ENCODE data around the gene TENM3. TPM values are rescaled to one million over a fixed set of nuclear protein-coding genes. Genes with fewer than 3 reads are reported as not detected.

Gene TENM3
- total RNA-seq, 4 donors from 2014 or later: 3.4 to 9.8 (median 6.9) TPM

- Histone ChIP-seq H3K4me3 (no peak overlapping the region), H3K36me3 (no peaks in the 10 kb centered on the region), H3K4me1 (no peaks in the 10 kb centered on the region), H3K9me3 (no peaks in the 10 kb centered on the region), H3K27me3 (no peaks in the 10 kb centered on the region), H3K27ac (no peak overlapping the region)
- intact Hi-C loops (cut with DNase I; ENCODE audit: low total_unique reads) (no loop called here), in situ Hi-C loops (cut with MboI; ENCODE audit: low pct_ligation_motif_present in 1 of 4, low pct_unique_long_range_greater_than_20kb in 1 of 4, low sequenced_read_pairs in 3 of 4) (no loop called here)
- DNase-seq: no peak
- TF ChIP-seq EP300 (IDR thresholded peaks at IDR 0.05; ENCODE audit: low read depth) (no peak), CTCF (IDR thresholded peaks at IDR 0.05) (no peak), POLR2A (IDR thresholded peaks at IDR 0.05) (no peak), POLR2AphosphoS5 (IDR thresholded peaks at IDR 0.05) (no peak)
- 80 to 88% methylated on average over 1 of the region's 1 CpG for WGBS, 2 donors (ENCODE audit: low coverage in 1 of 2)
Observed at GRCh38 chr4:182432819-182433218, 189.6 kb downstream of the TENM3 start.

GRCh38 chr4:182434720-182435119 lies 191.5 kb downstream of the TENM3 start:
- Histone ChIP-seq H3K4me1 (no peaks in the 10 kb centered on the region), H3K4me3 (no peak overlapping the region), H3K27me3 (no peaks in the 10 kb centered on the region), H3K9me3 (no peaks in the 10 kb centered on the region), H3K27ac (peak overlapping the region in 1 of 4 donors; percentile 16), H3K36me3 (no peaks in the 10 kb centered on the region)
- in situ Hi-C loops (cut with MboI; ENCODE audit: low pct_ligation_motif_present in 1 of 4, low pct_unique_long_range_greater_than_20kb in 1 of 4, low sequenced_read_pairs in 3 of 4) (no loop called here), intact Hi-C loops (cut with DNase I; ENCODE audit: low total_unique reads) (loop anchor here (1.0 kb wide), 1 partner anchor 29 kb away; no protein-coding TSS in a partner anchor)
- WGBS, 2 donors (ENCODE audit: low coverage in 1 of 2): 63 to 64% methylated on average over 3 to 4 of the region's 4 CpGs
- no peak for DNase-seq
- TF ChIP-seq EP300 (IDR thresholded peaks at IDR 0.05; ENCODE audit: low read depth) (no peak), CTCF (IDR thresholded peaks at IDR 0.05) (no peak), POLR2AphosphoS5 (IDR thresholded peaks at IDR 0.05) (no peak), POLR2A (IDR thresholded peaks at IDR 0.05) (no peak)

GRCh38 chr4:182435401-182435800 lies 192.2 kb downstream of the TENM3 start:
- 75 to 77% methylated on average over 4 of the region's 4 CpGs for WGBS, 2 donors (ENCODE audit: low coverage in 1 of 2)
- in situ Hi-C loops (cut with MboI; ENCODE audit: low pct_ligation_motif_present in 1 of 4, low pct_unique_long_range_greater_than_20kb in 1 of 4, low sequenced_read_pairs in 3 of 4): no loop called here

GRCh38 chr4:182443070-182443469 lies 199.9 kb downstream of the TENM3 start:
- in situ Hi-C loops (cut with MboI; ENCODE audit: low pct_ligation_motif_present in 1 of 4, low pct_unique_long_range_greater_than_20kb in 1 of 4, low sequenced_read_pairs in 3 of 4) (no loop called here), intact Hi-C loops (cut with DNase I; ENCODE audit: low total_unique reads) (no loop called here)
- DNase-seq: no peak
- TF ChIP-seq EP300 (IDR thresholded peaks at IDR 0.05; ENCODE audit: low read depth) (no peak), CTCF (IDR thresholded peaks at IDR 0.05) (no peak), POLR2A (IDR thresholded peaks at IDR 0.05) (no peak), POLR2AphosphoS5 (IDR thresholded peaks at IDR 0.05) (no peak)
- H3K27me3 ChIP-seq: peaks cover 21% of the 10 kb centered on the region
- H3K36me3 ChIP-seq: no peaks in the 10 kb centered on the region
- no peak overlapping the region for H3K27ac ChIP-seq
- no peak overlapping the region for H3K4me3 ChIP-seq
- H3K9me3 ChIP-seq: no peaks in the 10 kb centered on the region
- H3K4me1 ChIP-seq: no peaks in the 10 kb centered on the region

More at GRCh38 chr4:182435401-182435800, 192.2 kb downstream of the TENM3 start:
- intact Hi-C loops (cut with DNase I; ENCODE audit: low total_unique reads): loop anchor here (1.0 kb wide), 1 partner anchor 30 kb away; no protein-coding TSS in a partner anchor
- Histone ChIP-seq H3K4me3 (no peak overlapping the region), H3K27me3 (no peaks in the 10 kb centered on the region), H3K36me3 (no peaks in the 10 kb centered on the region), H3K27ac (no peak overlapping the region), H3K9me3 (no peaks in the 10 kb centered on the region), H3K4me1 (no peaks in the 10 kb centered on the region)
- DNase-seq: no peak
- no peak for TF ChIP-seq EP300 (IDR thresholded peaks at IDR 0.05; ENCODE audit: low read depth)
- no peak for TF ChIP-seq CTCF (IDR thresholded peaks at IDR 0.05)
- no peak for TF ChIP-seq POLR2A (IDR thresholded peaks at IDR 0.05)
- TF ChIP-seq POLR2AphosphoS5 (IDR thresholded peaks at IDR 0.05): no peak
